ENCODE results near the gene HNRNPH2. TPM values are rescaled to one million over a fixed set of nuclear protein-coding genes. Genes with fewer than 3 reads are reported as not detected.

The HNRNPH2 gene
- total and polyA plus RNA-seq, 9 of the 15 experiments (the other 6 are each of a cell fraction or from before 2014, with no cell fraction given), result 40.0 to 130 (median 60.3) TPM

- TF ChIP-seq CREB3L1 (IDR thresholded peaks at IDR 0.05; ENCODE audit: borderline replicate concordance, low read depth) (no peak), PTRF (tag; IDR thresholded peaks at IDR 0.05) (no peak), COPS2 (conservative IDR thresholded peaks at IDR 0.05) (no peak), ZNF507 (tag; conservative IDR thresholded peaks at IDR 0.05) (no peak), SRSF3 (IDR thresholded peaks at IDR 0.05; ENCODE audit: insufficient read depth, low read length) (no peak)
- TF ChIP-seq, protein P1, sequence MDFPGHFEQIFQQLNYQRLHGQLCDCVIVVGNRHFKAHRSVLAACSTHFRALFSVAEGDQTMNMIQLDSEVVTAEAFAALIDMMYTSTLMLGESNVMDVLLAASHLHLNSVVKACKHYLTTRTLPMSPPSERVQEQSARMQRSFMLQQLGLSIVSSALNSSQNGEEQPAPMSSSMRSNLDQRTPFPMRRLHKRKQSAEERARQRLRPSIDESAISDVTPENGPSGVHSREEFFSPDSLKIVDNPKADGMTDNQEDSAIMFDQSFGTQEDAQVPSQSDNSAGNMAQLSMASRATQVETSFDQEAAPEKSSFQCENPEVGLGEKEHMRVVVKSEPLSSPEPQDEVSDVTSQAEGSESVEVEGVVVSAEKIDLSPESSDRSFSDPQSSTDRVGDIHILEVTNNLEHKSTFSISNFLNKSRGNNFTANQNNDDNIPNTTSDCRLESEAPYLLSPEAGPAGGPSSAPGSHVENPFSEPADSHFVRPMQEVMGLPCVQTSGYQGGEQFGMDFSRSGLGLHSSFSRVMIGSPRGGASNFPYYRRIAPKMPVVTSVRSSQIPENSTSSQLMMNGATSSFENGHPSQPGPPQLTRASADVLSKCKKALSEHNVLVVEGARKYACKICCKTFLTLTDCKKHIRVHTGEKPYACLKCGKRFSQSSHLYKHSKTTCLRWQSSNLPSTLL (IDR thresholded peaks at IDR 0.05), result no peak
These were observed 11.5 kb downstream of the HNRNPH2 start (continued) for GRCh38 chrX:101419489-101419888.

DNA sequence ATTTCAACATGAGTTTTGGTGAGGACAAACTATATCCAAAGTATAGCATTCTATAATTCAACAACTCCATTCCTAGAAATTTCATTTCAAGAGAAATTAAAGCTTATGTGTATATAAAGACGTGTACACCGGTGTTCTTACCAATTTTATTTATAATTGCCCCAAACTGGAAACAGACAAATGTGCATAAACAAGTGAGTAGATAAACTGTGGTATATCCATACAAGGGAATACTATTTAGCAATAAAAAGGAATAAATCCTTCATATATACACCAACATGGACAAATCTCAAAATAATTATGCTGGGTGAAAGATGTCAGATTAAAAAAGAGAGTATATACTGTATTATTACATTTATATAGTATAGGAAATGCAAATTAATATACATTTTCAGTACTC, 19.9 kb downstream of the HNRNPH2 start:
- no peaks in the 10 kb centered on the region for H3K4me1 ChIP-seq (replicated peaks in 1 of 2; ENCODE audit: control insufficient read depth in 2 of 2, insufficient read depth in 2 of 2, low read length in 2 of 2)
- H3K4me2 ChIP-seq (ENCODE audit: insufficient read depth, low read length), result no peak overlapping the region
- no peak for ATAC-seq
- no peak for TF ChIP-seq NKRF (IDR thresholded peaks at IDR 0.05; ENCODE audit: borderline replicate concordance)
- no peak overlapping the region for H3K9ac ChIP-seq (ENCODE audit: insufficient read depth in 1 of 2, low read depth in 2 of 2, low read length in 2 of 2)
- ChIA-PET POLR2A (no interaction called here), CTCF (ENCODE audit: low intra/inter-chr PET ratio) (no interaction called here)
- no peaks in the 10 kb centered on the region for H3K9me1 ChIP-seq (ENCODE audit: control insufficient read depth, insufficient read depth, low read length)
- no TSS peak for BruUV-seq (replicated peaks)
- H2AFZ ChIP-seq (ENCODE audit: low read depth, low read length), result no peak overlapping the region
- H3K4me3 ChIP-seq, result no peak overlapping the region
- no peak overlapping the region for H3K27ac ChIP-seq (ENCODE audit: extremely low read depth, low read depth, low read length)
- H3K36me3 ChIP-seq (ENCODE audit: control insufficient read depth, insufficient read depth, low read length), result no peaks in the 10 kb centered on the region
- H3K27me3 ChIP-seq (ENCODE audit: control insufficient read depth in 2 of 2, insufficient read depth in 2 of 2, low read length in 2 of 2), result no peaks in the 10 kb centered on the region
- H3K79me2 ChIP-seq (ENCODE audit: control insufficient read depth, insufficient read depth, low read length), result no peaks in the 10 kb centered on the region
- WGBS (ENCODE audit: insufficient coverage, low coverage, missing lambda C conversion rate), result 0% methylated on average over 2 of the region's 2 CpGs
- no peaks in the 10 kb centered on the region; the same call in 1 of the 2 replicates for H3K9me3 ChIP-seq (replicated peaks; ENCODE audit: control insufficient read depth, insufficient read depth, low read depth, low read length)
- intact Hi-C loops (cut with micrococcal nuclease) (no loop called here), in situ Hi-C loops (cut with MboI) (no loop called here)
- no peak for DNase-seq (ENCODE audit: extremely low read depth in 1 of 4, low spot score in 3 of 4)
- no peaks in the 10 kb centered on the region for H4K20me1 ChIP-seq (replicated peaks; ENCODE audit: control insufficient read depth, insufficient read depth, low read length)
- FAIRE-seq, result no peak

All from K562 (cell line).